ENCODE results near the gene FNTB.
"Not testable (repeated sequence)": the region's sequence is repeated elsewhere in the genome, so short reads cannot be mapped to it uniquely, and the experiment has no call there.

Gene FNTB

DNA sequence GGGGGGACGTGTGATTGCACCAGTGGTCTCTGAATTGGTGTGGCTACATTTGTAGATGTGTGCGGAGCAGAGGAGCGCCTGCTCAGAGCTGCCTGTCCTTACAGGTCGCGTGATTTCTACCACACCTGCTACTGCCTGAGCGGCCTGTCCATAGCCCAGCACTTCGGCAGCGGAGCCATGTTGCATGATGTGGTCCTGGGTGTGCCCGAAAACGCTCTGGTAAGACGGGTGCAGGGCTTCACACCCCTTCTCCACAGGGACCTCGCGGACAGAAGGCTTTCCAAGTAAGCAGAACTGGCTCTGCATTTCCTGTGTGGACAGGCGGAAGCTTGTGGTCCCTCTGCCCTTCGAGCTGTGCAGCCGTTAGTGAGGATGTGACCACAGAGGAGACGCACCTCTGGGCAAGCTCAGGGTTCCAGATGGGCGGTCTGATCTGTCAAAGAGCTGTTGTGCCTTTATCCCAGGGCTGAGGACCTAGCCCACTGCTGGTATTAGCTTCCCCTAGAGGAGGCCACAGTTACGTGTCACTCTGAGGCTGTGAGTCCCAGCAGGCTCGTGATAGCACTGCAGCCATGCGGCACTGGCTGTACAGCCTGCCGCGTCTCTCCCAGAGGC, 67.9 kb downstream of the FNTB start:
- DNase-seq, result no peak
- no peak for ATAC-seq

DNA sequence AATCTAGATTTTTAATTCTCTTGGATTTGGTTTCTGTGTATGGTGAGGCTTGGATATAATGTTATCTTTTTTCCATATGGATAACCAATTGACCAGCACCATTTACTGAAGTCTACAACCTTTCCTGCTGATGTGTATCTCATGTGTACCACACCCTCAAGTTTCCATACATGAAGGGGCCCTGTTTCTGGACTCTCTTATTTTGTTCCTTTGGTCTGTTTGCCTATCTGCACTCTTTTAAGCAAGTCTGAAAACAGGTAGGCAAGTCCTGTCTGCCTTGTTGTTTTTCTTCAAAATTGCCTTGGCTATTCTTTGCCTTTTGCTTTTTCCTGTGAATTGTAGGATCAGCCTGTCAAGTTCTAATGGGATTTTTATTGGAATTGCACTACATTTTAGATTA, 71.0 kb downstream of the FNTB start:
- ATAC-seq (no peak), DNase-seq (no peak)

DNA sequence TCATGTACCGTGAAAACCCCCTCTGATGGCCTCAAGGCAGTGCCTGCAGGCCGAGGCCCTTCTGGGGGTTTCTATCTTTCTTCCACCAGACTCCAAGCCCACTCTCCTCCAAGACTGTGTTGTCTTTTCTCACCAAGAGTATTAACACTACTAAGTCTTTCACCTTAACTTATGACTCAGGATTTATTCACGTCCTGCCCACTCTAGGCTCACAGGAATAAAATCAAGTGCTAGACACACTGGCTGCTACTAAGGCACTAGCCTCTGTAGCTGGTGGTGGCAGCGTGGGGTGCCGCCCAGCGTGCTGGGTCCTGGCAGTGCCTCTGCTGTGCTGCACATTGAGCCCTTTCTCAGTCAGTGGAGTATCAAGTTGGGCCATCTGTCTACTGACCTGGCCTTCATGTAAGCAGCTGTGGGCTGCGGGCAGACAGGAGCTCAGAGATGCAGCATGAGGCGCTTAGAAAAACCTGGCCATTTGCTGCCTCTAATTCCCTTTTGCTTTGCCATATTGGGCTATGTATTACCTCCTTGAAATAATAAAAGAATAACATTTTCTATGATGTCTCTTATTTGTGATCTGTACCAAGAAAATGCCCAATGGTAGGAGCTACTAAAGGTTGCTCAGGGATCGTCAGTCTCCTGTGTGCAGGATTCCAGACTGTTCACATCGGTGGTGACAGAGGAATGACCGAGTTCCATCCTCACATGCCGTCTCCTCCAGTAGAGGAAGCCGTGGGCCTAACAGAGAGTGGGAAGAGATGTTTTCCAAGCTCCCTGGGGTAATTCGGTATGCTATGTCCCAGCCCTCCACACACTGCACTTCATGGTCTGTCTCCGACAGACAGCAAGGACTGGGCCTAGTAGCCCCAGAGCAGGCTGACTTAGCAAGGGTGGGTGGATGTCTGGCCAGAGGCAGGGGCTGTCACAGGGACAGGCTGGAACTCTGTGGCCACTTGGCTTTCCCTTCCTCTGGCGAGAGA, 75.7 kb downstream of the FNTB start:
- no peak for DNase-seq
- no peak for ATAC-seq

DNA sequence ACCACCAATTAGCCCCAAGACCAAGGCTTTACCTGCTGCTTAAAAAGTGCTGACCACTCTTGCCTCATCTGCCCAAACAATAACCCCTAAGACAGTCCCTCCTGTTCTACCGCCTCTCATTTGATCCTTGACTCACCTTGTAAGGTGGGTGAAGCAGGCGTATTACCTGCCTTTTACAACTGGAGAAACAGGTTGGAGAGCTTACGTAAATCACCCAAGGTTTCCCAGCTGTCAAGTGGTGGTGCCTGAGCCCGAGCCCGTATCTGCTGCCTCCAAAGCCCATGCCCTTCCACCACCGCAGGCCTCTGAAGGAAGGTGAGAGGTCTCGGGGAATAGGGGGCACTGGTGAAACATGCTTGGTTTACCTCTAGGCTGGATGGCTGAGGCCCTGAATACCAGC, 79.0 kb downstream of the FNTB start:
- DNase-seq (no peak), ATAC-seq (no peak)

DNA sequence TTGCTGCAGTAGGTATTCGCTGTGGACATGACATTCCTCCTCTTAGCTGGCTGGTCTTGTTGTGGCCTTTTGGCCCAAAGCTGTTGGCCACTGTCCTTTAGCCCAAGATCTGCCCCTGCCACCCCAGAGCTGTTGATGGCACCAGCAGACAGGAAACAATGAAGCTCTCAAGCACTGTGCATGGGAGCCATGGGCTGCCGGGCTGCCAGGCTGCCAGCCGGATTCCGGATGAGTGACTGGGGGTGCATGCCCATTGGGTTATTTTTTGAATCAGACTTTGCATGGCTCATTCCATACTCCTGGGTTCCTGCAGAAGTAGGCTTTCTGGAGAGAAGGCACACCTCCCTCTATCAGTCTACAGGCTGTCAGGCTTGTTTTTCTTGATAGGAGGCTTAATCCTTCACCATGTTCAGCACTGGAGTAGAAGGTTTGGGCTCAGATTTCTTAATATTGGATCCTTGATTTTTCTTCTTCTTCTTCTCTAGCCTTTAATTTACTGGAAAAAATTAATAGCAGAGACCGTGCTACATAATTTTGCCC, 83.2 kb downstream of the FNTB start:
- ATAC-seq, result no peak
- no peak for DNase-seq

DNA sequence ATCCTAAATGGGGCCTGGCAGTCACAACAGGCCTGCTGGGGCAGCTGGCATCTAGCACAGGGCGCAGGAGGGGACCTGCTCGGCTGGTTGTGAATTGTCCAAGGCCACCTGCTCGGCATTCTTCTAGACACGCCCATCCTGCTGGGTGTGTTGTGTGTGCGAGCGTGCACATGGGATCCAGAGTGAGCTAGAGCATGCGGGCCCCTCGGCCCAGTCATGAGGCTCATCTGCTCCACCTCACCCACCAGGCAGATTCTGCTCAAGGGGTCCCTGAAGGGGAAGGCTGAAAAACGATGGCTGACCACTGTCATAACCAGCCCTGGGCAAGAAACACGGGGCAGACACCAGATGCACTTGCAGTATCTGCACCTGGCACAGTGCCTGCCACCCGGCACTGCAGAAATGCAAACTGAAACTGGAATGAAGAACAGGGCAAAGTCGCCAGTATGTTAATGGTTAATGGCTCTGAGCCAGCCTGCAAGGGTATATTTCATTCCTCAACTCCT, 83.8 kb downstream of the FNTB start:
- DNase-seq, result no peak
- no peak for ATAC-seq

DNA sequence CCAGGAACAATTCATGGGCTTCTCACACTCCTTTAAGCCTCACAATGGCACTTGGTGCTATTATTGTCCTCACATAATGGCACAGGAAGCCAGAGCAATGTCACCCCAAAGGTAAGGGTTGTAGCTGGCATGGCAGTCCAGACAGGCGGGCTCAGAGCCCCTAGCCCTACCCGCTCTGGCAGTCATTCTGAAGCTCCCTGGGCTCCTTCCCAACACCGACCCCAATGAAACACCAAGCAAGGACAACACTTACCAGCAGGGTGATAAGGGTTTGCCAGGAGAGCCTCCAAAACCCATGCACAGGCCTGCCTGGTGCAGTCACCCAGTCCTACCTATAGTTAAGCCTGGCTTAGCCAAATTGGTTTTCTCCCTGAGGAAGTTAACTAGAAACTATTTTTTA, 84.8 kb downstream of the FNTB start:
- no peak for DNase-seq
- ATAC-seq, result no peak

DNA sequence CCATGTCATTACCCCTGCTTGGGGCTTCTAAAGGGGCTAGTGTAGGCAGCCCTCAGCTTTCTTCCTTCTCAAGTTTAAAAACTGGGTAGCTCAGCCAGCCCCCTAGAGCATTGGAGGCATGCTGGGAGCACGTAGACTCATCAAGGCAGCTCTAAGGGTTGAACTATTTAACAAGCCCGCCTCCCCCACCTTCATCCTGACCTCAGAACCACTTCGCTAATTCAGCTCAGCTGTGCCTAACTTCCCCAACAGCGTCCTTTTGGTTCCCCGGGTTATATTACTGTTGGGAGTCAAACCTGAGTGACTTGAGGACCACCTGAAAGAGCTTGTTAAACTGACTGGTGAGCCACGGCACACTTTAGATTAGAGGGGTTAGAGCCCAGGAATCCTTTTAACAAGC, 85.6 kb downstream of the FNTB start:
- no peak for DNase-seq
- no peak for ATAC-seq

DNA sequence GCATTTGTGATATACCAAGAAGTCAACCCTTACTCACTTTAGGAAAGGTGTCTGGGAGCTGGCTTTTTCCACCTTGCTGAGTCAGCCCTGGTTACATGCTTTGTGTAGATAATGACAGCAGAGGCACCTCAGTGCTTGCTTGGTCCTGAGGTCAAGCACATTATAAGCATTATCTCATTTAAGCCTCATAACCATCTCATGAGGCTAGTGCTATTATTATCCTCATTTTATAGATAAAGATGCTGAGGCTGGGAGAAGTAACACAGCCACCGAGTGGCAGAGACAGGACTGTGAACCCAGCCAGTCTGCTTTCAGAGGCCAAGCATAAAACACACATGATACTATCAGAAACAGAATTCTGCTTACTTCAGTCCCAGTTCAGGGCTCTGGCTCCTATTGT, 86.2 kb downstream of the FNTB start:
- DNase-seq (no peak), ATAC-seq (no peak)

DNA sequence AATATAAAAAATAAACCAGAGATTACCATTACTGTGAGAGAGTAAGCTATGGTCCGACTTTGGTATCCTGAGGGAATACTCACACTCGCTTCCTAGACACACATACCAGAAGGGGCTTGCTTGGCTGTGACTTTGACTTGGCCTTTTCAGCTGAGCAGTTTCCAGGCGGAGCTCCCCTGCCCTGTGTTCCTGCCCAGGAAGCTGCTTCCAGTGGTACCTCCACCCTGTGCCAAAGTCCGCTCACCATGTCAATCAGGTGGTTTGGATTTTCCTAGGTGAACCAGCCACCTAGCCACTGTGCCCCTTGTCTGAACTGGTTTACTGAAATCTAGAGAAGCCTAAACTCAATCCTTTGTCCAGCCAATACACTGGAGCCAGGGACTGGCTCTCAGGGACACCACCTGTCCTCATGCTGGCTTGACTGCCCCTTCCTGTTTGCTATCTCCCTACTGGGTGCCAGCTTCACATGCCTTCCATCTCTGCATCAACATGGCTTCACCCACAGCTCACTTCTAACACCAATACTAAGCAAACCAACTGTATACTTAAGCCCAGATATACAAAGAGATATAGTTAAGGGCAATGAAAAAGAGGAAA, 87.0 kb downstream of the FNTB start:
- DNase-seq (no peak), ATAC-seq (no peak)

DNA sequence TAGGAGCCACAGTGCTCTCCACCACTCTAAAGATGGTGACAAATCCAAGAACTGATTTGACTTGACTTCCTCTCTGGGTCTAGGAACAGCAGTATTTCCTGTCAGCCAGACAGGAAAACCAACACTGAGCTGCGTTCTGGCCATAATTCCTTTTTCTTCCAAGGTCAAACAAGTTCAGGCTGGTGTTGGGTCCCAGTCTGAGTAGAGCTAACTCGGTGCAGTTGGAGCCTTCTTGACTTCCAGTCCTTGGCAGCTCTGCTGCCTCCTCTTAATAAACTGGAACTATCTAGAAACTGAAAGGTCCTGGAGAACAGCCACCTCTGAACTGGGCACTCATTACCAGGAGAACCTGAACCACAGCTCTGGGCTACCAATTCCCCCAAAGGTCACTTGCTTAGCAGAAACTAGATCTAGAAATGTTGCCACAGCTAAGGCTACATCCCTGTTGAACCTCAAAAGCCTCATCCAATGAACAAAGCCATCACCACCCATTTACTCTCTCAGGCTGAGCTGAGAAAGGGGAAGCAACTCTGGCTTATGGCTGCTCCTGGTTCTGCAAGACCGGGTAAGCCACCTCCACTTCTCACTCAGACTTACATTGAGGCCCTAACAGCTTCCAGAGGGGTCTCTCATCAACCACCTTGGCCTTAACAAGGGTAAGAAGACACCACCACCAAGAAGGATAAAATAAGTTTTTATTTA, 87.9 kb downstream of the FNTB start:
- DNase-seq, result no peak
- no peak for ATAC-seq

DNA sequence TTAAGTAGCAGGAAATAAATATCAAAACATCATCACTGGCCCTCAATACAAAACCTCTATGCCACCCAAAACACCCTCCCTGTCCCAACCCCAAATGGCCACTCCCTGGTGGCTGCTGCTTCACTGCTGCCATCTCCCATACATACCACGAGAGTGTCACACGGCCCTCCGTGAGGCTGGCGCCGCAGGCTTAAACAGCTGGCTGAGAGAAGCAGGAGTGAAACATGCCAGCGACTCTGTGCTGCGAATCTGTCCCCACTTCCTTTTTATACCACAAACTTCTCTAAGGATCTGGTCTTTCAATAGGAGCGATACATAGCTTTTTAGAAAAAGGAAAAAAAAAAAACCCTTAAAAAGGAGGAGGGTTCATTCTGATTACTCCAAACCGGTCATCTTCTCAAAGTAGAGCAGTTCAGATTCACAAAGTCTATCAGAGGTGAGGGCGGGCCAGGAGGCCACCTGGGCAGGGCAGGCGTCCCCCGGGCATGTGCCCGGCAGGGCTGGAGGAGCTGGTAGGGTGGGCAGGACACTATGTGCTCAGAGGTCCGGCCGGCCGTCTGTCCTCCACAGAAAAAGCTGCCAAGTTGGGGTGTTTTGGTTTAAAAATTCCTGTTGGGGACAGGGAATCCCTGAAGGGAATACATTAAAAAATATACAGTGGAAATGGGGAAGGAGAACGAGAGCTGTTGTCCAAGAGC, 89.1 kb downstream of the FNTB start:
- ATAC-seq (no peak), DNase-seq (no peak)

DNA sequence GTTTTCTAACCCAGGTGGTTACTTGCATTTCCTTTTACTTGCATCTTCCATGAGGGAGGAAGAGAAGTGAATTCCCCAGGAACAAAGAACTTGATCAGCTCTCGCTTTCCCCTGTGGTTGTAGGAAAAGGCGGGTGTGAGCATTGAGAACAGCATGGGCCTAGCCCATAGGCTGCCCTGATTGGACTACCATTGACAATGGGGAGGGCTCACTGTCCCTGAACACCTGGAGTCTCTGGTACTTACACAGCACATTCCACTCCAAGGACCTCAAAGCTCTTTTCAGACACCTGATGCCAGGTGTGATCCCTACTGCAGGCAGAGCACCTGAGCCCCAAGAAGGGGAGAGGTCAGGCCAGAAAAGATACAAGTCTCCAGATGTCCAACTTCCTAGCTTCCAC, 90.6 kb downstream of the FNTB start:
- DNase-seq (no peak), ATAC-seq (no peak)

DNA sequence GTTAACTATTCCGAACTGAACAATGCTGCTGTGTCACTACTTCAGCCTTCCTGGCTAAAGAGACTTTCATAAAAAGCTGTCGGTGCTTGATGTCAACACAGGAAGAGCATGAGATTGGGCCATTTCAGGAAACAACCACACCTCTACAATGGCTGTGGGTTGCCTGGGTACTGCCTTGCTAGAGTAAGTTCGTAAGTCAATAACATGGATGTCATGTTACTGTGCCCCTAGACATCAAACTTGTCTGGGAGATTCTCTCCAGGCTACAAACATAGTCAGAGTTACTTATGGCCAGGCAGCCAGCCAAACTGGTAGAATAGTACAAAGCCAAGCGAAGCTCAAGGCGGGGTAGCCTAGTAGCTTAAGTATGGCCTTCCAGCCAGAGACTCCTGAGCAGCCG, 92.5 kb downstream of the FNTB start:
- no peak for DNase-seq
- no peak for ATAC-seq

DNA sequence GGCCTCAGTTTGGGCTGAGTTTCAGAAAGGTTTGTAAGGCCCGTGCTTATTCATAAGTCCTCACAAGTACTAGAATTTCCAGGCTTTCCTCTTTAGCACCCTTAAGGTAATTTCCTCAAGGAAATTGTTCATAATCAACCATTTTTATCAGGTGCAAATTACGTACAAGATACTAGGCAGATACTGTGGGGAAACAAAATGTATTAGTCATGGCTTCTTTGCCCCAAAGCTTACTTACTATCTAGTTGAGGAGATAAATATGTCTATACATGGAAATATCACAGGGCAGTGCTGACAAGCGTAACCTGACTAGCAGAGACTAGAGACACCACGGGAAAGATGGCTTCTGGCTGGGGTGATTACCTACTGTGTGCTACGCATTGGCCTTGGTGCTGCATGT, 93.1 kb downstream of the FNTB start:
- ATAC-seq (peak; percentile 38), DNase-seq (no peak)

DNA sequence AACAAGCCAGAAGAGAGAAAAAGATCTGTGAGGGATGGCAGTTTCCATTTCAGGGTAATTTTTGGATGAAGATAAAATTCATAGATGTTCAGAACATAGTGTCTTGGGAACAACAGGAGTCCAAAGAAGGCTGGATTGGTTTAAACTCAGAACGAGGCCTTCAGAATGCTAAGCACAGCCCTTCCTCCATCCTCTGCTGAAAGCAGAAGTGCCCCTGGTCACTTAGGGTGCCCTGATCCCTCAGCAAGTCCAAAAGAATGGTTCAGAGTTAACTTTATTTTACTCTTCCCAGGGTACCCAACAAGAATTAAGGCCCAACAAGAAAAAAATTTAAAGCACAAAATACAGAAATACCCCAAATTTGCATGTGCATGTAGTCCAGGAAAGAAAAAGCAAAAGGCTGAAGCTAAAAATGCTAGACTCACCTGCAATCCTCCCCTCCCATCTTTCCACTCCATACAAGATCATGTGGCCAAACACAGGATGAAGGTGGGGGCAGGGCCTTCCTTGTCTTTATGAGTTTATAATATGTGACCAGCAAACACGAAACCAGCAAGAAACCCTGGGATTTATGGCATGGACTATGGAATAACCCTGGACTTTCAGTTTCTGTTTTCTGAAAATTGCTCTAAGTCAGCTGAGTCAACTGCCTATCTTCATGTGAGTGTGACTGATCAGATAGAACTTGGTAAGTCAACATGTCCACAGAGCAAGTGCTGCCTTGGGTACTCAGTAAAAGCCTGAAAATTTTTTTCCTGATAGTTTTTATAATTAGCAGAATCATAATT, 94.5 kb downstream of the FNTB start:
- DNase-seq (no peak), ATAC-seq (no peak)

DNA sequence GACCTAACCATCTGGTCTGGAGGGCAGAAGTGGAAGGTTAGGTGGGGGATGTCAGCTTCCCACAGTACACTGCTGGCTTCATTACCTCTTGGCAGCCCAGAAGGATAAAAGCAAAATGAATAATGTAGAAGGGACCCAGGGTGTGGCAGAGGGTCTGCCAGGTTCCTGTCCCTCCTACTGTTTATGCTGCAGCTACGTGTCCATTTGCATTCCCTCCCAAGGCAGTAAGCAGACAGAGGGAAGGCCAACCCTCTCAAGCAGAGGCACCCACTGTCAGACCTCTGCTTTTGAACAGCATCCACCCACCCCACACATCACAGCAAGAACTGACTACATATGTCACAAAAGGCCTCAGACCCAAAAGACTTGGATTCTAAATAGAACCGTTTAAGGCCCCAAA, 96.2 kb downstream of the FNTB start:
- DNase-seq (no peak), ATAC-seq (no peak)

DNA sequence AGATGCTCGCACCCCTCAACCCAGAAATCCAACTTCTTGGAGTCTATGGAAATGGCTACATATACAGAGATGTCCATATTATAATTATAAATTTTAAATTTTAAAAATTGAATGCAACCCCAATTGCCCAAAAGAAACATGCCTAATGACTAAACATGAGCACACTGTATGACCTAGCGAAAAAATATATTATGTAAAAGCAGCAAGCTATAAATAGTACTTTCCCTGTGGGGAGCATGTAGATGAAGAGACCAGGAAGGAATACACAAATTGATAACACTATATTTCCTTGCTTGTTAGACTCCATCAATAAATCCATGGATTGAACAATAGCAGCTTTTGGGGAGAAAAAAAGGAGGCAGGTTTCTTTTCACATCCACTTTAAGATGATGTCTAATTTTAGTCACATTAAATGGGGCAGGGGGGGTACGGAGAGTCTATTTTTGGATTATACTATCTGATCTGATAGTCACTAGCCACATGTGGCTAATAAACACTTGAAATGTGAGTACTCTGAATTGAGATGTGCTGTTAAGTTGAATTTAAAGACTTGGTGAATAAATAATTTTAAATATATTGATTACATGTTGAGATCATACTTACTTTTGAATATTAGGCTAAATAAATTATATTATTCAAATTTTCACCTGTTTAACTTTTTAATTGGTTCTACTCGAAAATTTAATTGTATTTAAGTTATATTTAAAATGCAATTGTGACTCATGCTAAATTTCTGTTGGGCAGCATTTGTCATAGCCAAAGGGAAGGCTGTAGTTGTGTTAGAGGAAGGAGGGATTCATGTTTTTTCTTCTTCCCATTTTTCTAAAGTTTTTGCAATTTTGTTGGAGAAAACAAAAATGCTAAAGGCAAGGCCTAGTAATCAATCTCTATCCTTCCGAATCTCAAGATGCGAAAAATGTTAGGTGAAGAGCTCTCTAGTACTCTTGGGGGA, 98.1 kb downstream of the FNTB start:
- ATAC-seq (no peak), DNase-seq (no peak)

DNA sequence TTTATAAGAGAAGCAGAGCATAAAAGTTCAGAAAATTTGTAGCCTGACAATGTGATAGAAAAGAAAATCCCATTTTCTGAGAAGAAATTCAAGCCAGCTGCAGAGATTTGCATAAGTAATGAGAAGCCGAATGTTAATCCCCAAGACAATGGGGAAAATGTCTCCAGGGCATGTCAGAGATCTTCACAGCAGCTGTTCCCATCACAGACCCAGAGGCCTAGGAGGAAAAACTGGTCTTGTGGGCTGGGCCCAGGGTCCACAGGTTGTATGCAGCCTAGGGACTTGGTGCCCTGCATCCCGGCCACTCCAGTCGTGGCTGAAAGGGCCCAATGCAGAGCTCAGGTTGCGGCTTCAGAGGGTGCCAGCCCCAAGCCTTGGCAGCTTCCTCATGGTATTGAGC, 100.0 kb downstream of the FNTB start:
- not testable (repeated sequence) for DNase-seq, ATAC-seq

DNA sequence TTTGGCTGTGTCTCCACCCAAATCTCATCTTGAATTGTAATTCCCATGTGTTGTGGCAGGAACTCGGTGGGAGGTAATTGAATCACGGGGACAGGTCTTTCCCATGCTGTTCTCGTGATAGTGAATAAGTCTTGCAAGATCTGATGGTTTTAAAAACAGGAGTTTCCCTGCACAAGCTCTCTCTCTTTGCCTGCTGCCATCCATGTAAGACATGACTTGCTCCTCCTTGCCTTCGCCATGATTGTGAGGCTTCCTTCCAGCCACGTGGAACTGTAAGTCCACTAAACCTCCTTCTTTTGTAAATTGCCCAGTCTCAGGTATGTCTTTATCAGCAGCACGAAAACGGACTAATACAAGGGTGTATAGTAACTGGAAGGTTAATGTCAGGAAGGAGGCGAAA, 101.1 kb downstream of the FNTB start:
- DNase-seq, ATAC-seq: not testable (repeated sequence)

Measured in stimulated activated naive CD8-positive, alpha-beta T cell treated with anti-CD3 and anti-CD28 coated beads, Interleukin-15, Interleukin-2, amounts not matched to agents 100 U/mL and 50 U/mL, for 24 hours (primary cell).